K562 (cell line): Measurements from ENCODE around the gene NRXN3. TPM values are rescaled to one million over a fixed set of nuclear protein-coding genes. Genes with fewer than 3 reads are reported as not detected.

Source experiments
- ATAC-seq: fragments of 200-7000 bp; cut with Tn5 transposase; 3 replicates; pipeline ENCODE4 v1.9.1; 2020; ENCODE audit warnings: moderate library complexity
- BruUV-seq: library from RNA; stranded (reverse); fragments of 400-500 nt; replicated peaks from 2 replicates; lab custom pipeline; 2021; lab: Mats Ljungman, UMichigan
- CTCF ChIA-PET: fragments of 300-600 bp; formaldehyde crosslinking; extraction: SDS; loops from one replicate; lab custom pipeline; 2021; ENCODE audit warnings: low intra/inter-chr PET ratio; lab: Yijun Ruan, JAX
- POLR2A ChIA-PET: fragments of 300-600, 350-650 bp; sonication (Branson Sonifier 250); formaldehyde crosslinking; extraction: SDS; loops from one replicate; lab custom pipeline; 2021; ENCODE audit warnings: antibody characterized with exemption, inconsistent platforms; lab: Yijun Ruan, JAX
- DNase-seq, 4 experiments: peaks; one replicate each; pipeline versions ENCODE4 v3.0.0 to v3.0.0-alpha.2; 2011 to 2018; ENCODE audit warnings: low spot score in 3 of 4, mixed read lengths in 3 of 4; ENCODE audit errors: extremely low read depth in 1 of 4
- FAIRE-seq: peaks from 2 replicates; lab custom pipeline; 2011; peaks lifted over from hg19 to GRCh38; lab: Jason Lieb, UNC
- H2AFZ ChIP-seq: 2 replicates; pipeline ENCODE4 v1.6.0; 2011; ENCODE audit warnings: low read depth, low read length, control low read depth, inconsistent platforms
- H3K27ac ChIP-seq: fragments of 200-600 bp; 3 replicates; pipeline ENCODE4 v1.8.0; 2011; ENCODE audit warnings: low read depth, mild to moderate bottlenecking, control low read depth, inconsistent platforms, low read length, moderate library complexity, mixed read lengths; ENCODE audit errors: extremely low read depth
- H3K27me3 ChIP-seq, 2 experiments: fragments of 300-600 bp in 1 of 2; 2 replicates in 1 of 2; 3 replicates in 1 of 2; pipeline versions ENCODE4 v1.6.0 to v1.8.0; 2011; ENCODE audit warnings: inconsistent platforms in 2 of 2, low read length in 2 of 2, mild to moderate bottlenecking in 1 of 2, mixed read lengths in 1 of 2, moderate library complexity in 1 of 2; ENCODE audit not compliant: control insufficient read depth in 2 of 2, insufficient read depth in 2 of 2
- H3K36me3 ChIP-seq: fragments of 300-600 bp; 3 replicates; pipeline ENCODE4 v1.8.0; 2011; ENCODE audit warnings: mild to moderate bottlenecking, low read length, inconsistent platforms; ENCODE audit not compliant: control insufficient read depth, insufficient read depth
- H3K4me1 ChIP-seq, 2 experiments: fragments of 200-600 bp in 1 of 2; replicated peaks in 1 of 2; 2 replicates in 1 of 2; 3 replicates in 1 of 2; pipeline versions ENCODE4 v1.5.1 to v1.8.0; 2011; ENCODE audit warnings: inconsistent platforms in 2 of 2, low read length in 2 of 2, mild to moderate bottlenecking in 1 of 2, mixed read lengths in 1 of 2, moderate library complexity in 1 of 2; ENCODE audit not compliant: control insufficient read depth in 2 of 2, insufficient read depth in 2 of 2
- H3K4me2 ChIP-seq: 2 replicates; pipeline ENCODE4 v1.6.1; 2011; ENCODE audit warnings: low read length, control low read depth, inconsistent platforms, mixed read lengths; ENCODE audit not compliant: insufficient read depth
- H3K4me3 ChIP-seq: fragments of 200-600 bp; sonication (generic), shearing (Covaris generic); 2 replicates; pipeline ENCODE4 v1.5.1; 2016; ENCODE audit warnings: control low read depth, inconsistent platforms
- H3K79me2 ChIP-seq: fragments of 200-600 bp; 3 replicates; pipeline ENCODE4 v1.8.0; 2011; ENCODE audit warnings: low read length, inconsistent platforms; ENCODE audit not compliant: control insufficient read depth, insufficient read depth
- H3K9ac ChIP-seq, 2 experiments: 2 replicates each; pipeline versions ENCODE4 v1.6.0 to v1.6.1; 2011; ENCODE audit warnings: low read depth in 2 of 2, low read length in 2 of 2, control low read depth in 1 of 2, inconsistent platforms in 1 of 2, mild to moderate bottlenecking in 1 of 2, mixed read lengths in 1 of 2; ENCODE audit not compliant: insufficient read depth in 1 of 2
- H3K9me1 ChIP-seq: one replicate; pipeline ENCODE4 v1.6.0; 2011; ENCODE audit warnings: inconsistent platforms, mild to moderate bottlenecking, low read length, moderate library complexity; ENCODE audit not compliant: control insufficient read depth, insufficient read depth
- H3K9me3 ChIP-seq: replicated peaks from 2 replicates; pipeline ENCODE4 v1.5.1; 2011; ENCODE audit warnings: low read depth, low read length, inconsistent platforms; ENCODE audit not compliant: control insufficient read depth, insufficient read depth
- H4K20me1 ChIP-seq: replicated peaks from 2 replicates; pipeline ENCODE4 v1.6.1; 2011; ENCODE audit warnings: low read length, inconsistent platforms, mixed read lengths; ENCODE audit not compliant: control insufficient read depth, insufficient read depth
- CBX3 ChIP-seq, 2 experiments: IDR thresholded peaks; 1 replicate in 1 of 2; 2 replicates in 1 of 2; pipeline ENCODE4 v1.6.1; 2012; ENCODE audit warnings: inconsistent platforms in 2 of 2, low read length in 2 of 2, borderline replicate concordance in 1 of 2, control low read depth in 1 of 2
- GABPB2 ChIP-seq: fragments of 250-450 bp; sonication (Bioruptor Pico); conservative IDR thresholded peaks from 2 replicates; pipeline ENCODE4 v1.5.1; 2021; ENCODE audit warnings: mild to moderate bottlenecking
- PHF21A ChIP-seq: fragments of 450-650 bp; IDR thresholded peaks from 2 replicates; pipeline ENCODE4 v1.6.1; 2017; ENCODE audit warnings: low read depth, borderline replicate concordance
- SAFB ChIP-seq: fragments of 200-400 bp; formaldehyde crosslinking; IDR thresholded peaks from 2 replicates; pipeline ENCODE4 v1.6.1; 2017; ENCODE audit warnings: low read depth, low read length, borderline replicate concordance
- SNRNP70 ChIP-seq: fragments of 200-400 bp; formaldehyde crosslinking; optimal IDR thresholded peaks from 2 replicates; pipeline ENCODE3; 2017; ENCODE audit warnings: low read depth, low read length
- ZC3H4 ChIP-seq: sonication (generic); formaldehyde crosslinking; IDR thresholded peaks from 2 replicates; pipeline ENCODE4 v1.9.0; 2021; ENCODE audit warnings: missing genetic modification reagents, borderline replicate concordance
- ZNF133 ChIP-seq: fragments of 250-450 bp; sonication (Bioruptor Pico); IDR thresholded peaks from 2 replicates; pipeline ENCODE4 v1.4.0; 2020; ENCODE audit warnings: mild to moderate bottlenecking
- ZNF584 ChIP-seq: fragments of 200-800 bp; sonication (Bioruptor generic); IDR thresholded peaks from 2 replicates; pipeline ENCODE4 v1.6.1; 2016; ENCODE audit warnings: low read depth, mild to moderate bottlenecking, missing genetic modification characterization, missing compliant biosample characterization
- in situ Hi-C: fragments of 300-500 bp; cut with MboI; formaldehyde crosslinking; loops from 4 replicates; pipeline ENCODE4 v1.15.0; 2018; ENCODE audit warnings: inconsistent platforms, mixed read lengths
- intact Hi-C: fragments of 100-400 bp; cut with micrococcal nuclease; formaldehyde crosslinking; loops from 2 replicates; pipeline ENCODE4 v1.14.2; 2022
- polyA plus RNA-seq, 8 experiments: library from polyadenylated mRNA; depleted of rRNA in 4 of 8; stranded (reverse) in 5 of 8; unstranded in 3 of 8; fragments of >200 nt; fragmentation: Nextera tagmentation in 2 of 8; fragmentation: Illumina TruSeq in 1 of 8; extraction: Ambion mirVana in 2 of 8; extraction: Trizol in 1 of 8; gene quantifications; 2 replicates each; pipeline versions ENCODE4 v1.2.1 to v1.2.3, GENCODE V29; 2011 to 2014; ENCODE audit warnings: inconsistent platforms in 1 of 8, missing spikeins in 1 of 8
- total RNA-seq, 7 experiments: library from RNA; depleted of rRNA in 6 of 7; stranded (reverse); fragments of >200 nt in 6 of 7; fragmentation: Illumina TruSeq in 2 of 7; extraction: Trizol in 2 of 7; gene quantifications; 2 replicates each; pipeline versions ENCODE4 v1.2.1 to v1.2.3, GENCODE V29; 2011 to 2021; ENCODE audit warnings: low replicate concordance in 1 of 7
- TF ChIP-seq, protein P1 (sequence below): IDR thresholded peaks from 2 replicates; pipeline ENCODE4 v1.6.1; 2011; ENCODE audit warnings: borderline replicate concordance, low read depth, mild to moderate bottlenecking, moderate library complexity, low read length; ENCODE audit not compliant: insufficient read depth, poor library complexity, severe bottlenecking

The NRXN3 gene
- total and polyA plus RNA-seq, 9 of the 15 experiments (the other 6 are each of a cell fraction or from before 2014, with no cell fraction given), result 0.09 TPM; not detected in 8

- H3K4me1 ChIP-seq, result no peaks in the 10 kb centered on the region
- no peaks in the 10 kb centered on the region for H3K9me3 ChIP-seq
- no peaks in the 10 kb centered on the region for H3K9me1 ChIP-seq
- H3K36me3 ChIP-seq, result no peaks in the 10 kb centered on the region
- no peak for FAIRE-seq
- ChIA-PET POLR2A (no interaction called here), CTCF (no interaction called here)
- H3K79me2 ChIP-seq, result no peaks in the 10 kb centered on the region
- H2AFZ ChIP-seq, result no peak overlapping the region
- in situ Hi-C loops (no loop called here), intact Hi-C loops (no loop called here)
- H3K4me3 ChIP-seq, result no peak overlapping the region
- ATAC-seq, result no peak
- no peak overlapping the region for H3K4me2 ChIP-seq
- H4K20me1 ChIP-seq, result no peaks in the 10 kb centered on the region
- no peak overlapping the region for H3K9ac ChIP-seq
- no peak overlapping the region for H3K27ac ChIP-seq
- no peak for DNase-seq
- no TSS peak for BruUV-seq
- H3K27me3 ChIP-seq, result no peaks in the 10 kb centered on the region
- TF ChIP-seq GABPB2 (no peak), SAFB (no peak), ZNF584 (no peak), PHF21A (no peak), ZNF133 (no peak), CBX3 (IDR thresholded peaks at IDR 0.05; ENCODE audit: borderline replicate concordance in 1 of 2, low read length in 2 of 2) (no peak), ZC3H4 (CRISPR knock-in tag) (no peak), SNRNP70 (no peak)
- TF ChIP-seq, protein P1, sequence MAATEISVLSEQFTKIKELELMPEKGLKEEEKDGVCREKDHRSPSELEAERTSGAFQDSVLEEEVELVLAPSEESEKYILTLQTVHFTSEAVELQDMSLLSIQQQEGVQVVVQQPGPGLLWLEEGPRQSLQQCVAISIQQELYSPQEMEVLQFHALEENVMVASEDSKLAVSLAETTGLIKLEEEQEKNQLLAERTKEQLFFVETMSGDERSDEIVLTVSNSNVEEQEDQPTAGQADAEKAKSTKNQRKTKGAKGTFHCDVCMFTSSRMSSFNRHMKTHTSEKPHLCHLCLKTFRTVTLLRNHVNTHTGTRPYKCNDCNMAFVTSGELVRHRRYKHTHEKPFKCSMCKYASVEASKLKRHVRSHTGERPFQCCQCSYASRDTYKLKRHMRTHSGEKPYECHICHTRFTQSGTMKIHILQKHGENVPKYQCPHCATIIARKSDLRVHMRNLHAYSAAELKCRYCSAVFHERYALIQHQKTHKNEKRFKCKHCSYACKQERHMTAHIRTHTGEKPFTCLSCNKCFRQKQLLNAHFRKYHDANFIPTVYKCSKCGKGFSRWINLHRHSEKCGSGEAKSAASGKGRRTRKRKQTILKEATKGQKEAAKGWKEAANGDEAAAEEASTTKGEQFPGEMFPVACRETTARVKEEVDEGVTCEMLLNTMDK, result no peak
Observed at GRCh38 chr14:79294499-79294898, 1124.3 kb downstream of the NRXN3 start.
